HEK293 (cell line): ENCODE measurements around the gene APOBEC2.

Experiments used
- GLI2 ChIP-seq: fragments of 450-650 bp; formaldehyde crosslinking; IDR thresholded peaks from 2 replicates; pipeline ENCODE4; 2017; ENCODE audit warnings: missing biosample characterization, missing genetic modification characterization, low read depth, borderline replicate concordance
- HOXD13 ChIP-seq: sonication (generic); formaldehyde crosslinking; IDR thresholded peaks from 2 replicates; pipeline ENCODE4 v1.8.0; 2022; ENCODE audit warnings: missing genetic modification reagents, borderline replicate concordance
- KLF9 ChIP-seq: fragments of 450-650 bp; formaldehyde crosslinking; IDR thresholded peaks from 2 replicates; pipeline ENCODE4 v1.5.1; 2016; ENCODE audit warnings: missing biosample characterization, missing genetic modification characterization, low read depth
- TCF7L2 ChIP-seq: IDR thresholded peaks from 2 replicates; pipeline ENCODE4 v1.6.1; 2011; ENCODE audit warnings: low read depth, mild to moderate bottlenecking, inconsistent platforms, low read length, moderate library complexity, borderline replicate concordance
- YY2 ChIP-seq: fragments of 450-650 bp; formaldehyde crosslinking; IDR thresholded peaks from 2 replicates; pipeline ENCODE4 v1.5.1; 2016; ENCODE audit warnings: missing biosample characterization, missing genetic modification characterization
- ZNF146 ChIP-seq: fragments of 450-650 bp; formaldehyde crosslinking; IDR thresholded peaks from 2 replicates; pipeline ENCODE4 v1.5.1; 2016; ENCODE audit warnings: missing biosample characterization, missing genetic modification characterization
- ZNF175 ChIP-seq: fragments of 450-650 bp; formaldehyde crosslinking; IDR thresholded peaks from 2 replicates; pipeline ENCODE4 v1.5.1; 2016; ENCODE audit warnings: missing biosample characterization, missing genetic modification characterization
- ZNF202 ChIP-seq: fragments of 450-650 bp; formaldehyde crosslinking; IDR thresholded peaks from 2 replicates; pipeline ENCODE4 v1.5.1; 2016; ENCODE audit warnings: missing biosample characterization, missing genetic modification characterization, borderline replicate concordance
- ZNF24 ChIP-seq: fragments of 450-650 bp; formaldehyde crosslinking; IDR thresholded peaks from 2 replicates; pipeline ENCODE4 v1.5.1; 2016; ENCODE audit warnings: missing biosample characterization, missing genetic modification characterization
- ZNF350 ChIP-seq: fragments of 450-650 bp; formaldehyde crosslinking; IDR thresholded peaks from 2 replicates; pipeline ENCODE4 v1.5.0; 2017; ENCODE audit warnings: missing biosample characterization, mild to moderate bottlenecking, missing genetic modification characterization
- ZNF394 ChIP-seq: fragments of 450-650 bp; formaldehyde crosslinking; IDR thresholded peaks from 2 replicates; pipeline ENCODE4 v1.5.1; 2016; ENCODE audit warnings: missing biosample characterization, missing genetic modification characterization, mild to moderate bottlenecking, moderate library complexity, borderline replicate concordance
- ZNF510 ChIP-seq: fragments of 450-650 bp; formaldehyde crosslinking; IDR thresholded peaks from 2 replicates; pipeline ENCODE4 v1.5.1; 2018; ENCODE audit warnings: mild to moderate bottlenecking, missing genetic modification characterization, missing biosample characterization; ENCODE audit not compliant: insufficient replicate concordance
- ZNF571 ChIP-seq: fragments of 450-650 bp; formaldehyde crosslinking; IDR thresholded peaks from 2 replicates; pipeline ENCODE4 v1.5.0; 2017; ENCODE audit warnings: missing biosample characterization, missing genetic modification characterization
- ZNF626 ChIP-seq: fragments of 450-650 bp; sonication (Bioruptor Pico); formaldehyde crosslinking; IDR thresholded peaks from 2 replicates; pipeline ENCODE4 v1.5.1; 2018; ENCODE audit warnings: missing biosample characterization, missing genetic modification characterization, inconsistent platforms
- ZNF658 ChIP-seq: fragments of 450-650 bp; formaldehyde crosslinking; IDR thresholded peaks from 2 replicates; pipeline ENCODE4; 2016; ENCODE audit warnings: missing biosample characterization, missing genetic modification characterization
- ZSCAN30 ChIP-seq: fragments of 450-650 bp; IDR thresholded peaks from 2 replicates; pipeline ENCODE4 v1.5.1; 2018; ENCODE audit warnings: missing biosample characterization, mild to moderate bottlenecking, missing genetic modification characterization, moderate library complexity
- TF ChIP-seq, protein P1 (sequence below): fragments of 450-650 bp; formaldehyde crosslinking; IDR thresholded peaks from 2 replicates; pipeline ENCODE4 v1.5.1; 2016; ENCODE audit warnings: missing biosample characterization, missing genetic modification characterization
- TF ChIP-seq, protein P2 (sequence below): fragments of 450-650 bp; formaldehyde crosslinking; conservative IDR thresholded peaks from 2 replicates; pipeline ENCODE4 v1.5.1; 2016; ENCODE audit warnings: low read depth, missing biosample characterization, missing genetic modification characterization
- TF ChIP-seq, protein P3 (sequence below): fragments of 450-650 bp; formaldehyde crosslinking; IDR thresholded peaks from 2 replicates; pipeline ENCODE4 v1.5.1; 2016; ENCODE audit warnings: missing biosample characterization, missing genetic modification characterization
- TF ChIP-seq, protein P4 (sequence below): fragments of 450-650 bp; formaldehyde crosslinking; IDR thresholded peaks from 2 replicates; pipeline ENCODE4 v1.5.1; 2016; ENCODE audit warnings: missing biosample characterization, missing genetic modification characterization, low read depth
- TF ChIP-seq, protein P5 (sequence below): fragments of 450-650 bp; formaldehyde crosslinking; IDR thresholded peaks from 2 replicates; pipeline ENCODE4 v1.5.1; 2016; ENCODE audit warnings: missing biosample characterization, missing genetic modification characterization, borderline replicate concordance
- TF ChIP-seq, protein P6 (sequence below): fragments of 450-650 bp; formaldehyde crosslinking; IDR thresholded peaks from 2 replicates; pipeline ENCODE4 v1.5.1; 2017; ENCODE audit warnings: missing biosample characterization, missing genetic modification characterization

APOBEC2 gene

DNA sequence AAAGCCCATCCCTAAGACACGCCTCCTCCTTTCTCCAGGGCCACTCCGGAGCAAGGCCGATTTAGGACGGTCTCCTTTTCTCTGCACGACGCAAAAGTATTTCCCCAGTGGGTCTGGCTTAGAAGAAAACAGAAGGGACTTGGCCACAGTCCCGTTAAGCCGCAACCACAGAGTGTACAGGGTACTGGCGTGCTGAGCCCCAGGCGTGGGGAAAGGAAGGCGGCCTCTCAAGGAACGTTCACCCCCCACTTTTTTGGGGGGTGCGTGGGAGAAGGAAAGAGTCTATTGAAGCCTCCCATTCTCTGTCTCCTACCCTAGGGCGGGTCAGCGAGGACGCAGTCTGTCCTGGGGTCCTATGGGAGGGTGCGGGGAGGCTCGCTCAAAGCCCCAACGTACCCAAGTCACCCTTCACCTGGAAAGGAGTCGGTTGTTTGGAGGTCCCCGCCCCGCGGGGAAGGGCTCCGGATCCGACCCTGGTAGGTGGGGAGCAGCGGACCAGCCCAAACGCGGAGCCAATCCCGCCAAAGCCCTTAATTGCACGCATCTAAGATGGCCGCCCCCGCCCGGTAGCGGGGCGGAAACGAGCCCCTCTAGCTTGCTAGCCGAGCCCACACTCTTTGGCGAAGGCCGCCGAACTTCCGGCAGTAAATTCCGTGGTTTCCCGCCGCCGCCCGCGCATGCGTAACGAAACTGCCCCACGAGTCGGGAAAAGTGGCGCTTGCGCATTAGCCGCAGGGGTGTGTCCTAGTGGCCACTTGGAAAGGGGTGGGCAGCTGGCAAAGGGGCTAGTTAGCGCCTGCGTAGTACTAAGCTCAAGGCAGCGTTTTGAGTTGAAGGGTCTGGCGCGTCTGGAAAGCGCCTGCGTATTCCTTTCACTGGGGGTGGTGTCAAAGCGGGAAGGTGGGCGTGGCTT, 19.2 kb downstream of the APOBEC2 start, which contains the start of gene OARD1 (continued):
- TF ChIP-seq, protein P1, sequence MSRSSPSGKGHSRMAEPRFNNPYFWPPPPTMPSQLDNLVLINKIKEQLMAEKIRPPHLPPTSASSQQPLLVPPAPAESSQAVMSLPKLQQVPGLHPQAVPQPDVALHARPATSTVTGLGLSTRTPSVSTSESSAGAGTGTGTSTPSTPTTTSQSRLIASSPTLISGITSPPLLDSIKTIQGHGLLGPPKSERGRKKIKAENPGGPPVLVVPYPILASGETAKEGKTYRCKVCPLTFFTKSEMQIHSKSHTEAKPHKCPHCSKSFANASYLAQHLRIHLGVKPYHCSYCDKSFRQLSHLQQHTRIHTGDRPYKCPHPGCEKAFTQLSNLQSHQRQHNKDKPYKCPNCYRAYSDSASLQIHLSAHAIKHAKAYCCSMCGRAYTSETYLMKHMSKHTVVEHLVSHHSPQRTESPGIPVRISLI (tag by site-specific recombination) = no peak
- TF ChIP-seq ZSCAN30 (tag by site-specific recombination) = peak; percentile 60; the same call in 1 of the 2 replicates
- TF ChIP-seq, protein P2, sequence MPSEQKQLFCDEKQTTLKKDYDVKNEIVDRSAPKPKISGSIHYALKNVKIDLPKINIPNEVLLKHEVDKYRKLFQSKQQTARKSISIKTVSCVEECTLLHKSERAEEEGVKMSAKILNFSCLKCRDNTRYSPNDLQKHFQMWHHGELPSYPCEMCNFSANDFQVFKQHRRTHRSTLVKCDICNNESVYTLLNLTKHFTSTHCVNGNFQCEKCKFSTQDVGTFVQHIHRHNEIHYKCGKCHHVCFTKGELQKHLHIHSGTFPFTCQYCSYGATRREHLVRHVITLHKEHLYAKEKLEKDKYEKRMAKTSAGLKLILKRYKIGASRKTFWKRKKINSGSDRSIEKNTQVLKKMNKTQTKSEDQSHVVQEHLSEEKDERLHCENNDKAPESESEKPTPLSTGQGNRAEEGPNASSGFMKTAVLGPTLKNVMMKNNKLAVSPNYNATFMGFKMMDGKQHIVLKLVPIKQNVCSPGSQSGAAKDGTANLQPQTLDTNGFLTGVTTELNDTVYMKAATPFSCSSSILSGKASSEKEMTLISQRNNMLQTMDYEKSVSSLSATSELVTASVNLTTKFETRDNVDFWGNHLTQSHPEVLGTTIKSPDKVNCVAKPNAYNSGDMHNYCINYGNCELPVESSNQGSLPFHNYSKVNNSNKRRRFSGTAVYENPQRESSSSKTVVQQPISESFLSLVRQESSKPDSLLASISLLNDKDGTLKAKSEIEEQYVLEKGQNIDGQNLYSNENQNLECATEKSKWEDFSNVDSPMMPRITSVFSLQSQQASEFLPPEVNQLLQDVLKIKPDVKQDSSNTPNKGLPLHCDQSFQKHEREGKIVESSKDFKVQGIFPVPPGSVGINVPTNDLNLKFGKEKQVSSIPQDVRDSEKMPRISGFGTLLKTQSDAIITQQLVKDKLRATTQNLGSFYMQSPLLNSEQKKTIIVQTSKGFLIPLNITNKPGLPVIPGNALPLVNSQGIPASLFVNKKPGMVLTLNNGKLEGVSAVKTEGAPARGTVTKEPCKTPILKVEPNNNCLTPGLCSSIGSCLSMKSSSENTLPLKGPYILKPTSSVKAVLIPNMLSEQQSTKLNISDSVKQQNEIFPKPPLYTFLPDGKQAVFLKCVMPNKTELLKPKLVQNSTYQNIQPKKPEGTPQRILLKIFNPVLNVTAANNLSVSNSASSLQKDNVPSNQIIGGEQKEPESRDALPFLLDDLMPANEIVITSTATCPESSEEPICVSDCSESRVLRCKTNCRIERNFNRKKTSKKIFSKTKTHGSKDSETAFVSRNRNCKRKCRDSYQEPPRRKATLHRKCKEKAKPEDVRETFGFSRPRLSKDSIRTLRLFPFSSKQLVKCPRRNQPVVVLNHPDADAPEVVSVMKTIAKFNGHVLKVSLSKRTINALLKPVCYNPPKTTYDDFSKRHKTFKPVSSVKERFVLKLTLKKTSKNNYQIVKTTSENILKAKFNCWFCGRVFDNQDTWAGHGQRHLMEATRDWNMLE = peak; percentile 74
- TF ChIP-seq ZNF202 (tag by site-specific recombination) = no peak
- TF ChIP-seq KLF9 (tag by site-specific recombination) = peak; percentile 98
- TF ChIP-seq, protein P3, sequence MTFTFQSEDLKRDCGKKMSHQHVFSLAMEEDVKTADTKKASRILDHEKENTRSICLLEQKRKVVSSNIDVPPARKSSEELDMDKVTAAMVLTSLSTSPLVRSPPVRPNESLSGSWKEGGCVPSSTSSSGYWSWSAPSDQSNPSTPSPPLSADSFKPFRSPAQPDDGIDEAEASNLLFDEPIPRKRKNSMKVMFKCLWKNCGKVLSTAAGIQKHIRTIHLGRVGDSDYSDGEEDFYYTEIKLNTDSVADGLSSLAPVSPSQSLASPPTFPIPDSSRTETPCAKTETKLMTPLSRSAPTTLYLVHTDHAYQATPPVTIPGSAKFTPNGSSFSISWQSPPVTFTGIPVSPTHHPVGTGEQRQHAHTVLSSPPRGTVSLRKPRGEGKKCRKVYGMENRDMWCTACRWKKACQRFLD = no peak
- TF ChIP-seq ZNF626 (tag by site-specific recombination) = no peak
- no peak for TF ChIP-seq ZNF510 (tag by site-specific recombination)
- TF ChIP-seq TCF7L2 = no peak
- TF ChIP-seq ZNF394 (tag by site-specific recombination) = peak; percentile 49; the same call in 1 of the 2 replicates
- TF ChIP-seq ZNF658 (tag by site-specific recombination) = no peak
- no peak for TF ChIP-seq ZNF146
- no peak for TF ChIP-seq GLI2 (tag by site-specific recombination)
- TF ChIP-seq, protein P4, sequence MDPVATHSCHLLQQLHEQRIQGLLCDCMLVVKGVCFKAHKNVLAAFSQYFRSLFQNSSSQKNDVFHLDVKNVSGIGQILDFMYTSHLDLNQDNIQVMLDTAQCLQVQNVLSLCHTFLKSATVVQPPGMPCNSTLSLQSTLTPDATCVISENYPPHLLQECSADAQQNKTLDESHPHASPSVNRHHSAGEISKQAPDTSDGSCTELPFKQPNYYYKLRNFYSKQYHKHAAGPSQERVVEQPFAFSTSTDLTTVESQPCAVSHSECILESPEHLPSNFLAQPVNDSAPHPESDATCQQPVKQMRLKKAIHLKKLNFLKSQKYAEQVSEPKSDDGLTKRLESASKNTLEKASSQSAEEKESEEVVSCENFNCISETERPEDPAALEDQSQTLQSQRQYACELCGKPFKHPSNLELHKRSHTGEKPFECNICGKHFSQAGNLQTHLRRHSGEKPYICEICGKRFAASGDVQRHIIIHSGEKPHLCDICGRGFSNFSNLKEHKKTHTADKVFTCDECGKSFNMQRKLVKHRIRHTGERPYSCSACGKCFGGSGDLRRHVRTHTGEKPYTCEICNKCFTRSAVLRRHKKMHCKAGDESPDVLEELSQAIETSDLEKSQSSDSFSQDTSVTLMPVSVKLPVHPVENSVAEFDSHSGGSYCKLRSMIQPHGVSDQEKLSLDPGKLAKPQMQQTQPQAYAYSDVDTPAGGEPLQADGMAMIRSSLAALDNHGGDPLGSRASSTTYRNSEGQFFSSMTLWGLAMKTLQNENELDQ (tag by site-specific recombination) = no peak
- TF ChIP-seq, protein P5, sequence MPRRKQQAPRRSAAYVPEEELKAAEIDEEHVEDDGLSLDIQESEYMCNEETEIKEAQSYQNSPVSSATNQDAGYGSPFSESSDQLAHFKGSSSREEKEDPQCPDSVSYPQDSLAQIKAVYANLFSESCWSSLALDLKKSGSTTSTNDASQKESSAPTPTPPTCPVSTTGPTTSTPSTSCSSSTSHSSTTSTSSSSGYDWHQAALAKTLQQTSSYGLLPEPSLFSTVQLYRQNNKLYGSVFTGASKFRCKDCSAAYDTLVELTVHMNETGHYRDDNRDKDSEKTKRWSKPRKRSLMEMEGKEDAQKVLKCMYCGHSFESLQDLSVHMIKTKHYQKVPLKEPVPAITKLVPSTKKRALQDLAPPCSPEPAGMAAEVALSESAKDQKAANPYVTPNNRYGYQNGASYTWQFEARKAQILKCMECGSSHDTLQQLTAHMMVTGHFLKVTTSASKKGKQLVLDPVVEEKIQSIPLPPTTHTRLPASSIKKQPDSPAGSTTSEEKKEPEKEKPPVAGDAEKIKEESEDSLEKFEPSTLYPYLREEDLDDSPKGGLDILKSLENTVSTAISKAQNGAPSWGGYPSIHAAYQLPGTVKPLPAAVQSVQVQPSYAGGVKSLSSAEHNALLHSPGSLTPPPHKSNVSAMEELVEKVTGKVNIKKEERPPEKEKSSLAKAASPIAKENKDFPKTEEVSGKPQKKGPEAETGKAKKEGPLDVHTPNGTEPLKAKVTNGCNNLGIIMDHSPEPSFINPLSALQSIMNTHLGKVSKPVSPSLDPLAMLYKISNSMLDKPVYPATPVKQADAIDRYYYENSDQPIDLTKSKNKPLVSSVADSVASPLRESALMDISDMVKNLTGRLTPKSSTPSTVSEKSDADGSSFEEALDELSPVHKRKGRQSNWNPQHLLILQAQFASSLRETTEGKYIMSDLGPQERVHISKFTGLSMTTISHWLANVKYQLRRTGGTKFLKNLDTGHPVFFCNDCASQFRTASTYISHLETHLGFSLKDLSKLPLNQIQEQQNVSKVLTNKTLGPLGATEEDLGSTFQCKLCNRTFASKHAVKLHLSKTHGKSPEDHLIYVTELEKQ (tag by site-specific recombination) = no peak
- no peak for TF ChIP-seq ZNF571 (tag by site-specific recombination)
- no peak for TF ChIP-seq ZNF175 (tag by site-specific recombination)
- no peak for TF ChIP-seq ZNF350 (tag by site-specific recombination)
- peak; percentile 86; the same call in 1 of the 2 replicates for TF ChIP-seq YY2 (tag by site-specific recombination)
- TF ChIP-seq ZNF24 (tag by site-specific recombination) = peak; percentile 64; the same call in 1 of the 2 replicates
- TF ChIP-seq, protein P6, sequence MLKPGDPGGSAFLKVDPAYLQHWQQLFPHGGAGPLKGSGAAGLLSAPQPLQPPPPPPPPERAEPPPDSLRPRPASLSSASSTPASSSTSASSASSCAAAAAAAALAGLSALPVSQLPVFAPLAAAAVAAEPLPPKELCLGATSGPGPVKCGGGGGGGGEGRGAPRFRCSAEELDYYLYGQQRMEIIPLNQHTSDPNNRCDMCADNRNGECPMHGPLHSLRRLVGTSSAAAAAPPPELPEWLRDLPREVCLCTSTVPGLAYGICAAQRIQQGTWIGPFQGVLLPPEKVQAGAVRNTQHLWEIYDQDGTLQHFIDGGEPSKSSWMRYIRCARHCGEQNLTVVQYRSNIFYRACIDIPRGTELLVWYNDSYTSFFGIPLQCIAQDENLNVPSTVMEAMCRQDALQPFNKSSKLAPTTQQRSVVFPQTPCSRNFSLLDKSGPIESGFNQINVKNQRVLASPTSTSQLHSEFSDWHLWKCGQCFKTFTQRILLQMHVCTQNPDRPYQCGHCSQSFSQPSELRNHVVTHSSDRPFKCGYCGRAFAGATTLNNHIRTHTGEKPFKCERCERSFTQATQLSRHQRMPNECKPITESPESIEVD (tag by site-specific recombination) = no peak
- TF ChIP-seq HOXD13 = peak; percentile 59; the same call in 1 of the 2 replicates
